HG02870 (cell line): Measurements from ENCODE around the gene CCDC85C.

Source experiments
- ATAC-seq: cut with Tn5 transposase; IDR thresholded peaks from one replicate; pipeline ENCODE4 v1.9.1; 2021; ENCODE audit warnings: mild to moderate bottlenecking, moderate library complexity; ENCODE audit not compliant: unreplicated experiment

The CCDC85C gene

DNA sequence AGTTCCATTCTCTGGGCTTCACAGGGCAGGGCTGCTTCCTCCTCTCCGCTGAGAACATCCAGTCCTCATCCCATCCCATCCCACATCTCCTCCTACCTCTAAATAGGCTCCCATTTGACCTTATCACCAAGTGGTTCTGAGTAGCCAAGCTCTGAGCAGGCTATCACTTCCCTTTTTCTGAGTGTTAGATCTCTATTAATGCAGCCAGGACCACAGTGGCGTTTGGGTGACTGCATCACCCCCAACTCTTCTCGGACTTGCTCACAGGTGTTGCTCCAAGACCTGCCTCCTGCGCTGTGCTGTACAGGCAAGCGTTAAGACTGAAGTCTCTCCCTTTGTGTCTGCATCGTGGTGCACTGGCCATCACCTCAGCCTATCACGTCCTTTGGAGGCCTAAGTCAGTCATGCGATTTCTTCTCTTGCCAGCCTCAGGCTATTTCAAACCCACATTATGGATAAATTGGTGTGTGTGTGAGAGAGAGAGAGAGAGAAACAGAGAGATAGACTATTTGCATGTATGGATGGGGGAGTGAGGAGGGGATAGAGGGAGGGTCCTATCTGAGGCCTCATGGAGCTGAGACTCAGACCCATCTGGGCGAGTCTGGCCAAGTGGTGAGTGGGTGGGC lies 28.5 kb upstream of the CCDC85C start:
- ATAC-seq = no peak

- ATAC-seq = no peak
These were observed 26.2 kb upstream of the CCDC85C start for GRCh38 chr14:99630202-99630601.

- ATAC-seq = peak; percentile 69
These were observed 25.0 kb upstream of the CCDC85C start for GRCh38 chr14:99628887-99629618.

DNA sequence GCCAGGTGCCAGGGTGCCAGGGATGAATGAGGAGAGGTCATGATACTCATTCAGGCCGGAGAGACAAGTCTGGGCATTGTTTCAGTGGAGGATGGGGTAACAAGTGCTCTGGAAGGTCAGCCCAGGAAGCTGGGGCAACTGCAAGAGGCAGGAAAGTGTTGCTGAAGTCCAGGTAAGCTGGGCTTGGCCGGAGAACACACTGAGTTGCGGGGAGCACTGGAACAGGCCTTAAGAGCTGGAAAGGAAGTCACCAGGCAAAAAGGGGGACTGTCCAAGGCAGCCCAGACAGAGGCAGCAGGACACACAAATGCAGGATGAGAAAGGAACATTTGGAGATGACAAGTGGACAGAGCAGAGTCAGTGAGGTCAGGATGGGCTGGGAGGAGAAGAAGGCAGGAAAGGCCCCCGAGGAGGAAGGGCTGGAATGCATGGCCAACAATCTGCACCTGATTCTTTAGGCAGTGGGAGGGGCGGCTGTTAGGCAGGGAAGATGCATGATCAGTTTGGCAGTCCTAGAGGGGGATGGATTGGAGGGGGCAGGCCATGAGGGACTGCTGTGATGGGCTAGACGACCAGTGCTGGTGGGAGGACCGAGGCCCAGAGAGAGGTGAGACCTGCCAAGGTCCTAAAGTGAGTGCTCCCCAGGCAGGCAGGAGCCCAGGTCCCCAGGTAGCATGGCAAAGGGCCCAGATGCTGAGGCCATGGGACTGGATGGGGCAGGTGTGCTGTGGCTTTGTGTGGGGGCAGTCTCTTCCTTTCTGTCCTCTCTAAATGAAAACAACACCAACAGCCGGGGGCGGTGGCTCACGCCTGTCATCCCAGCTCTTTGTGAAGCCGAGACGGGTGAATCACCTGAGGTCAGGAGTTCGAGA lies 23.7 kb upstream of the CCDC85C start:
- ATAC-seq = no peak

- ATAC-seq = no peak
These were observed 23.1 kb upstream of the CCDC85C start for GRCh38 chr14:99627100-99627499.

GRCh38 chr14:99626041-99626648 lies 22.1 kb upstream of the CCDC85C start:
- no peak for ATAC-seq

DNA sequence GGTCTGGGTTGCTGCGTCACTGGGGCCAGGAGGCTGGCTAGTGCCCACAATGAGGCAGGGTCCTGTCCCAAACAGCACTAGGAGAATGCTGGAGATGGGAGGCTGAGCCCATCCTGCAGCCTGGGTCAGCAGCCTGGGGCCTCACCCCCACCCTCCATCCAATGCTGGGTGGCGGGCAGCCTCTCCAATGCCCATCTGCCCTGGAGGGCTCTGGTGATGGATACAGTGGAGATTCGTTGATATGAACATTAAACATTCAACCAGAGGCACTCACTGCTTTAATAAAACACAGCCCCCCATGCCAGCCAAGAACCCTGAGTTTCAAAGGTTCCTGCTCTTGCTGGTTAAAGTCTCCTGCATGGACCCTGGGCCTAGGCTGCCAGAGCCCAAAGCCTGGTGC lies 21.5 kb upstream of the CCDC85C start:
- no peak for ATAC-seq

DNA sequence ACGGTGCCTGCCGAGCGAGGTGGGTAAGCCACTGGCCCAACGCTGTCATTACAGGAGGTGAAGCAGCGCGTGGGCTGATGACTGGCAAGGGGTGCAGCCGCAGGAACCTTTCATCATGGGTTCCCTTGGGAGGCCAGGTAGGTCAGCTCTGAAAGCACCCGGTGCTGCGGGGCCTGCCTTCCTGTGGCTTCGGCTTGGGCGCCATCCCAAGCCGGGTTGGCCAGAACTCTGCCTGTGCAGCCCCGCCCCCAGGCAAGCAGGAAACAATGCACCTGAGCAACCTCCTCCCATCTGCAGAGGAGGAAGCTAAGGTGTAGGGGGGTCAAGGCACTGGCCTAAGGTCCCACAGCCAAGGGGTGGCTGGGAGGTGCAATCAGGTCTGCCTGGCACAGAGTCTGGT lies 21.0 kb upstream of the CCDC85C start:
- ATAC-seq = no peak

- no peak for ATAC-seq
These were observed 20.0 kb upstream of the CCDC85C start for GRCh38 chr14:99624024-99624423.

DNA sequence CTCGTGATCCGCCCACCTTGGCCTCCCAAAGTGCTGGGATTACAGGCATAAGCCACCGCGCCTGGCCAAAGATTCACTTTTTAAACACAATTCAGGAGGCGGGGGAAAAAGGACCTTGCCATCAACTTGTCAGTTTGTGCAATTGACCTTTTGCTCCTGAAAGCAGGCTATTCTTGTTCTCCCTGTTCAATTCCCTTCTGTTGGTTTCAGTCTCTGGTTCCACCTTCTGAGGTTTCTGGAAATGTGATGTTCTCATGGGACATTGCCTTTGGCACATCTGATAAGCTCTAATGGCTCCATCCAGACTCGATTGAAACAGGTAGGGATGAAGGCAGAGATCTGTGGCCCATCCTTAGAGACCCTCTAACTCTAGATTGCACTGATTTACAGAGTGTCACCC lies 17.9 kb upstream of the CCDC85C start:
- no peak for ATAC-seq

GRCh38 chr14:99619835-99620834 lies 16.1 kb upstream of the CCDC85C start:
- ATAC-seq = no peak

GRCh38 chr14:99616832-99617800 lies 13.1 kb upstream of the CCDC85C start:
- ATAC-seq = no peak

- ATAC-seq = no peak
These were observed 11.6 kb upstream of the CCDC85C start for GRCh38 chr14:99615497-99616157.

- no peak for ATAC-seq
These were observed 8.8 kb upstream of the CCDC85C start for GRCh38 chr14:99612738-99613330.

GRCh38 chr14:99612071-99612737 lies 8.2 kb upstream of the CCDC85C start:
- no peak for ATAC-seq

GRCh38 chr14:99611646-99612045 lies 7.6 kb upstream of the CCDC85C start:
- ATAC-seq = no peak
